HCT116 (cell line): ENCODE data around the gene NEDD4L. TPM values are rescaled to one million over a fixed set of nuclear protein-coding genes. Genes with fewer than 3 reads are reported as not detected.

ENCODE experiments used
- ATAC-seq: fragments of 200-7000 bp; cut with Tn5 transposase; 2 replicates; pipeline ENCODE4 v1.9.1; 2020; ENCODE audit warnings: mild to moderate bottlenecking, moderate library complexity
- BruUV-seq: library from RNA; stranded (reverse); fragments of 400-500 nt; replicated peaks from 2 replicates; lab custom pipeline; 2021; lab: Mats Ljungman, UMichigan
- CTCF ChIA-PET: fragments of 300-600 bp; sonication (Branson Sonifier 250); formaldehyde crosslinking; loops from one replicate; lab custom pipeline; 2021; ENCODE audit warnings: antibody characterized with exemption; lab: Charles Lee
- POLR2A ChIA-PET: fragments of 300-600, 350-600 bp; sonication (Branson Sonifier 250); formaldehyde crosslinking; loops from one replicate; lab custom pipeline; 2021; ENCODE audit warnings: antibody characterized with exemption; lab: Charles Lee
- RAD21 ChIA-PET, 2 experiments: fragments of 300-600 bp; sonication (Branson Sonifier 250); formaldehyde crosslinking; loops; one replicate each; lab custom pipeline; 2023; ENCODE audit warnings: low total read pairs in 2 of 2; ENCODE audit not compliant: uncharacterized antibody in 2 of 2, unreplicated experiment in 2 of 2, low non-redundant PET in 1 of 2; lab: Charles Lee
- DNase-seq: peaks from one replicate; pipeline ENCODE4 v3.0.0-alpha.2; 2010; ENCODE audit warnings: low read depth, low spot score
- H2AFZ ChIP-seq: fragments of 200-600 bp; shearing (Covaris generic), sonication (generic); 2 replicates; pipeline ENCODE4 v1.6.1; 2017; ENCODE audit warnings: low read depth, mixed run types, mixed read lengths, antibody characterized with exemption, low read length; ENCODE audit not compliant: poor library complexity, severe bottlenecking
- H3K27ac ChIP-seq: 2 replicates; pipeline ENCODE4 v1.5.1; 2012; ENCODE audit warnings: low read depth, low read length
- H3K27me3 ChIP-seq: fragments of 200-600 bp; sonication (generic); 2 replicates; pipeline ENCODE4 v1.6.1; 2016; ENCODE audit warnings: mixed run types, low read length, mixed read lengths; ENCODE audit not compliant: insufficient read depth
- H3K36me3 ChIP-seq, 2 experiments: fragments of 200-500 bp in 1 of 2; fragments of 200-600 bp in 1 of 2; sonication (Bioruptor generic) in 1 of 2; sonication (generic) in 1 of 2; 2 replicates each; pipeline versions ENCODE4 v1.5.1 to v1.6.1; 2014 to 2016; ENCODE audit warnings: low read length in 2 of 2, inconsistent platforms in 1 of 2, mixed read lengths in 1 of 2, mixed run types in 1 of 2; ENCODE audit not compliant: insufficient read depth in 2 of 2, control insufficient read depth in 1 of 2
- H3K4me1 ChIP-seq, 2 experiments: fragments of 200-600 bp in 1 of 2; sonication (generic) in 1 of 2; 2 replicates each; pipeline versions ENCODE4 v1.5.1 to v1.6.1; 2012 to 2017; ENCODE audit warnings: low read length in 2 of 2, inconsistent platforms in 1 of 2, mild to moderate bottlenecking in 1 of 2, mixed read lengths in 1 of 2, mixed run types in 1 of 2, moderate library complexity in 1 of 2; ENCODE audit not compliant: insufficient read depth in 2 of 2, control insufficient read depth in 1 of 2
- H3K4me2 ChIP-seq: fragments of 200-600 bp; sonication (generic); 2 replicates; pipeline ENCODE4 v1.6.1; 2017; ENCODE audit warnings: mixed run types, low read length, mixed read lengths
- H3K4me3 ChIP-seq, 2 experiments: fragments of 200-600 bp in 1 of 2; sonication (generic) in 1 of 2; replicated peaks in 1 of 2; 2 replicates each; pipeline ENCODE4 v1.5.1; 2011 to 2016; ENCODE audit warnings: low read length in 2 of 2, control low read depth in 1 of 2, low read depth in 1 of 2, mild to moderate bottlenecking in 1 of 2, mixed read lengths in 1 of 2, mixed run types in 1 of 2
- H3K79me2 ChIP-seq: fragments of 200-600 bp; sonication (generic); 2 replicates; pipeline ENCODE4 v1.6.1; 2017; ENCODE audit warnings: mild to moderate bottlenecking, mixed run types, low read length, moderate library complexity, mixed read lengths; ENCODE audit not compliant: insufficient read depth
- H3K9ac ChIP-seq: fragments of 200-600 bp; sonication (generic); 2 replicates; pipeline ENCODE4 v1.6.1; 2016; ENCODE audit warnings: low read length, mixed read lengths
- H3K9me2 ChIP-seq: fragments of 200-600 bp; sonication (generic), shearing (Covaris generic); 2 replicates; pipeline ENCODE4 v1.6.1; 2017; ENCODE audit warnings: mixed run types, mild to moderate bottlenecking, moderate library complexity; ENCODE audit not compliant: insufficient read depth
- H3K9me3 ChIP-seq, 2 experiments: fragments of 200-500 bp in 1 of 2; fragments of 200-600 bp in 1 of 2; sonication (Bioruptor generic) in 1 of 2; sonication (generic) in 1 of 2; 2 replicates each; pipeline ENCODE4 v1.6.1; 2014 to 2017; ENCODE audit warnings: low read length in 2 of 2, mixed read lengths in 2 of 2, inconsistent platforms in 1 of 2, low read depth in 1 of 2, mild to moderate bottlenecking in 1 of 2, mixed run types in 1 of 2, moderate library complexity in 1 of 2; ENCODE audit not compliant: control insufficient read depth in 1 of 2, insufficient read depth in 1 of 2
- H4K20me1 ChIP-seq: fragments of 200-600 bp; sonication (generic), shearing (Covaris generic); 2 replicates; pipeline ENCODE4 v1.6.1; 2017; ENCODE audit warnings: mixed run types, mild to moderate bottlenecking, moderate library complexity; ENCODE audit not compliant: insufficient read depth
- CBX3 ChIP-seq: IDR thresholded peaks from 2 replicates; pipeline ENCODE4 v1.6.1; 2012; ENCODE audit warnings: low read depth
- EGR1 ChIP-seq: IDR thresholded peaks from 2 replicates; pipeline ENCODE4 v1.6.1; 2012; ENCODE audit warnings: low read depth
- ELF1 ChIP-seq: IDR thresholded peaks from 2 replicates; pipeline ENCODE4 v1.6.1; 2012; ENCODE audit warnings: low read depth, borderline replicate concordance
- FOSL1 ChIP-seq: IDR thresholded peaks from 2 replicates; pipeline ENCODE4 v1.6.1; 2012; ENCODE audit warnings: low read depth
- POLR2A ChIP-seq: IDR thresholded peaks from 2 replicates; pipeline ENCODE4 v1.7.0; 2011; ENCODE audit warnings: borderline replicate concordance; ENCODE audit not compliant: insufficient read depth, insufficient read length; ENCODE audit errors: extremely low read depth
- POLR2AphosphoS5 ChIP-seq: IDR thresholded peaks from 2 replicates; pipeline ENCODE4 v1.6.1; 2011; ENCODE audit warnings: mild to moderate bottlenecking, low read depth, low read length, moderate library complexity
- RAD21 ChIP-seq: IDR thresholded peaks from 2 replicates; pipeline ENCODE4 v1.6.1; 2012; ENCODE audit warnings: low read depth, mild to moderate bottlenecking
- SIN3A ChIP-seq: IDR thresholded peaks from 2 replicates; pipeline ENCODE4 v1.6.1; 2012; ENCODE audit warnings: low read depth
- TCF7L2 ChIP-seq: IDR thresholded peaks from 2 replicates; pipeline ENCODE4 v1.7.0; 2011; ENCODE audit warnings: borderline replicate concordance, inconsistent platforms; ENCODE audit not compliant: insufficient read depth, insufficient read length; ENCODE audit errors: extremely low read depth
- YY1 ChIP-seq: IDR thresholded peaks from 2 replicates; pipeline ENCODE4 v1.6.1; 2011; ENCODE audit warnings: low read length, low read depth, moderate library complexity, mild to moderate bottlenecking; ENCODE audit not compliant: insufficient replicate concordance; ENCODE audit errors: extremely low read depth
- ZBTB33 ChIP-seq: IDR thresholded peaks from 2 replicates; pipeline ENCODE4 v1.6.1; 2011; ENCODE audit warnings: mild to moderate bottlenecking, low read length, moderate library complexity; ENCODE audit not compliant: insufficient replicate concordance; ENCODE audit errors: extremely low read depth
- ZFX ChIP-seq: fragments of 450-650 bp; IDR thresholded peaks from 2 replicates; pipeline ENCODE4 v1.6.1; 2017
- ZNF274 ChIP-seq: fragments of 200-500 bp; sonication (Bioruptor generic); IDR thresholded peaks from 2 replicates; pipeline ENCODE4 v1.6.1; 2014; ENCODE audit warnings: mild to moderate bottlenecking, low read depth, low read length, inconsistent platforms
- intact Hi-C: fragments of 100-400 bp; cut with micrococcal nuclease; formaldehyde crosslinking; loops from 2 replicates; pipeline ENCODE4 v1.10.0; 2022
- total RNA-seq: library from RNA; stranded (reverse); gene quantifications from one replicate; pipeline ENCODE4 v1.2.1, GENCODE V29; 2021; ENCODE audit not compliant: unreplicated experiment

NEDD4L gene
- total RNA-seq, 1 experiment from 2014 or later = 41.5 TPM

GRCh38 chr18:58139459-58140386 is 95.7 kb downstream of the NEDD4L start:
- DNase-seq = no peak
- no peaks in the 10 kb centered on the region for H3K36me3 ChIP-seq
- H4K20me1 ChIP-seq = no peaks in the 10 kb centered on the region
- H3K9me3 ChIP-seq = no peaks in the 10 kb centered on the region
- no peaks in the 10 kb centered on the region for H3K79me2 ChIP-seq
- H3K4me1 ChIP-seq = peaks cover 0 to 5% of the 10 kb centered on the region in 2 experiments; a peak in 2 of 4 replicates
- ChIA-PET RAD21 (no interaction called here), POLR2A (no interaction called here), CTCF (interaction anchor here (0.9 kb wide), 1 partner anchor 182 kb away, joined by 4 read pairs; no protein-coding TSS in a partner anchor)
- H3K9me2 ChIP-seq = no peaks in the 10 kb centered on the region
- H3K27me3 ChIP-seq = no peaks in the 10 kb centered on the region
- no peak for TF ChIP-seq SIN3A
- no peak for TF ChIP-seq ZFX
- no peak for TF ChIP-seq RAD21
- no peak for TF ChIP-seq ELF1
- no peak for TF ChIP-seq CBX3
- no peak for TF ChIP-seq ZBTB33
- TF ChIP-seq POLR2A = no peak
- no peak for TF ChIP-seq FOSL1
- TF ChIP-seq POLR2AphosphoS5 = no peak
- TF ChIP-seq YY1 = no peak
- no peak for TF ChIP-seq ZNF274
- no peak for TF ChIP-seq TCF7L2
- no peak for TF ChIP-seq EGR1
- H3K9ac ChIP-seq = no peak overlapping the region
- no peak overlapping the region for H2AFZ ChIP-seq
- ATAC-seq = no peak
- H3K27ac ChIP-seq = no peak overlapping the region
- BruUV-seq = no TSS peak
- H3K4me2 ChIP-seq = no peak overlapping the region
- H3K4me3 ChIP-seq = no peak overlapping the region
- intact Hi-C loops = loop anchor here (5.0 kb wide), 3 partner anchors 97 to 1392 kb away; partner anchors contain the start of gene NEDD4L
